D721Med (cell line): ENCODE data around the gene GDAP2.

Source experiments
- DNase-seq: peaks from one replicate; pipeline ENCODE4 v3.0.0; 2011; ENCODE audit warnings: low spot score; ENCODE audit not compliant: insufficient read length
- FAIRE-seq: peaks from 2 replicates; lab custom pipeline; 2011; peaks lifted over from hg19 to GRCh38; lab: Jason Lieb, UNC
- CTCF ChIP-seq: IDR thresholded peaks from 2 replicates; pipeline ENCODE4 v1.5.1; 2012; ENCODE audit warnings: mild to moderate bottlenecking, control low read depth; ENCODE audit not compliant: insufficient read depth; ENCODE audit errors: missing control alignments

Gene GDAP2

GRCh38 chr1:117821382-117821755 is 108.1 kb downstream of the GDAP2 start:
- no peak for DNase-seq
- TF ChIP-seq CTCF, result no peak
- no peak for FAIRE-seq

- DNase-seq, result no peak
- no peak for FAIRE-seq
- no peak for TF ChIP-seq CTCF
These were observed 108.6 kb downstream of the GDAP2 start for GRCh38 chr1:117820694-117821381.

- FAIRE-seq, result no peak
- TF ChIP-seq CTCF, result no peak
- no peak for DNase-seq
These were observed 109.3 kb downstream of the GDAP2 start for GRCh38 chr1:117820096-117820495.

- no peak for DNase-seq
- FAIRE-seq, result no peak
- TF ChIP-seq CTCF, result no peak
These were observed 110.1 kb downstream of the GDAP2 start for GRCh38 chr1:117819301-117819700.

- TF ChIP-seq CTCF, result no peak
- FAIRE-seq (no peak), DNase-seq (no peak)
These were observed 111.0 kb downstream of the GDAP2 start for GRCh38 chr1:117818456-117818855.

- FAIRE-seq, result no peak
- no peak for DNase-seq
- TF ChIP-seq CTCF, result no peak
These were observed 111.8 kb downstream of the GDAP2 start for GRCh38 chr1:117817629-117818028.

GRCh38 chr1:117815926-117816325 is 113.5 kb downstream of the GDAP2 start:
- DNase-seq (no peak), FAIRE-seq (no peak)
- TF ChIP-seq CTCF, result no peak
